B cell (primary cell): ENCODE measurements around the gene SGPL1. TPM values are rescaled to one million over a fixed set of nuclear protein-coding genes. Genes with fewer than 3 reads are reported as not detected.

Source experiments
- ATAC-seq: fragments of 200-7000 bp; cut with Tn5 transposase; one replicate; pipeline ENCODE4 v1.10.0; 2021; ENCODE audit warnings: low read depth, mild to moderate bottlenecking, moderate number of reproducible peaks, moderate library complexity
- CTCF ChIA-PET: fragments of 350-600 bp; sonication (Branson Sonifier 250); formaldehyde crosslinking; loops from one replicate; lab custom pipeline; 2021; ENCODE audit warnings: antibody characterized with exemption, inconsistent platforms; lab: Charles Lee
- POLR2A ChIA-PET: fragments of 350-600 bp; sonication (Branson Sonifier 250); formaldehyde crosslinking; loops from one replicate; lab custom pipeline; 2021; ENCODE audit warnings: antibody characterized with exemption; lab: Charles Lee
- DNase-seq: peaks from one replicate; pipeline ENCODE4 v3.0.0; 2013
- H2AFZ ChIP-seq: 2 replicates; pipeline ENCODE4 v1.6.1; 2012; ENCODE audit warnings: mild to moderate bottlenecking, low read depth, low read length; ENCODE audit not compliant: insufficient read depth, poor library complexity, severe bottlenecking
- H3K27ac ChIP-seq, 2 donors: 1 replicate in 1 of 2; 2 replicates in 1 of 2; pipeline ENCODE4 v1.5.1; 2012 to 2013; ENCODE audit warnings: low read length in 2 of 2, mild to moderate bottlenecking in 2 of 2, moderate library complexity in 1 of 2
- H3K27me3 ChIP-seq, 4 experiments: fragments of 200-600 bp in 1 of 4; sonication (generic) in 1 of 4; replicated peaks in 1 of 4; 1 replicate in 2 of 4; 2 replicates in 2 of 4; pipeline versions ENCODE4 v1.6.1 to v1.7.0; 2013 to 2016; ENCODE audit warnings: low read length in 3 of 4, mild to moderate bottlenecking in 2 of 4, mixed read lengths in 1 of 4, moderate library complexity in 1 of 4; ENCODE audit not compliant: insufficient read depth in 4 of 4, control insufficient read depth in 3 of 4; ENCODE audit errors: control extremely low read depth in 1 of 4
- H3K36me3 ChIP-seq, 2 experiments: replicated peaks in 1 of 2; 1 replicate in 1 of 2; 2 replicates in 1 of 2; pipeline versions ENCODE4 v1.6.1 to v1.7.1; 2013; ENCODE audit warnings: low read length in 1 of 2; ENCODE audit not compliant: insufficient read depth in 2 of 2, control insufficient read depth in 1 of 2; ENCODE audit errors: control extremely low read depth in 1 of 2, extremely low read depth in 1 of 2
- H3K4me1 ChIP-seq, 2 donors: fragments of 200-600 bp in 1 of 2; sonication (generic) in 1 of 2; 1 replicate in 1 of 2; 2 replicates in 1 of 2; pipeline versions ENCODE4 v1.5.1 to v1.6.1; 2013 to 2017; ENCODE audit warnings: low read length in 2 of 2; ENCODE audit not compliant: control insufficient read depth in 2 of 2, insufficient read depth in 2 of 2
- H3K4me2 ChIP-seq: replicated peaks from 2 replicates; pipeline ENCODE3; 2012; ENCODE audit warnings: mild to moderate bottlenecking, low read depth, low read length; ENCODE audit not compliant: poor library complexity, severe bottlenecking
- H3K4me3 ChIP-seq, 5 experiments: fragments of 200-600 bp in 1 of 5; sonication (generic) in 1 of 5; 1 replicate in 3 of 5; 2 replicates in 2 of 5; pipeline versions ENCODE4 v1.5.1 to v1.7.0; 2011 to 2016; ENCODE audit warnings: low read length in 4 of 5, mild to moderate bottlenecking in 4 of 5, low read depth in 2 of 5, control low read depth in 1 of 5, moderate library complexity in 1 of 5; ENCODE audit not compliant: insufficient read depth in 1 of 5; ENCODE audit errors: control extremely low read depth in 1 of 5, extremely low read depth in 1 of 5
- H3K79me2 ChIP-seq: fragments of 200-600 bp; sonication (generic); one replicate; pipeline ENCODE4 v1.6.0; 2016; ENCODE audit warnings: low read length; ENCODE audit not compliant: control insufficient read depth, insufficient read depth
- H3K9ac ChIP-seq: fragments of 200-600 bp; sonication (generic); 2 replicates; pipeline ENCODE4 v1.6.1; 2017; ENCODE audit warnings: mild to moderate bottlenecking, low read length, moderate library complexity
- H3K9me3 ChIP-seq, 3 donors: one replicate each; pipeline versions ENCODE4 v1.6.1 to v1.7.1; 2013; ENCODE audit warnings: low read length in 2 of 3; ENCODE audit not compliant: control insufficient read depth in 2 of 3, insufficient read depth in 1 of 3; ENCODE audit errors: control extremely low read depth in 1 of 3
- H4K20me1 ChIP-seq: 2 replicates; pipeline ENCODE4 v1.6.0; 2012; ENCODE audit warnings: mild to moderate bottlenecking, low read length; ENCODE audit not compliant: insufficient read depth, control insufficient read depth, poor library complexity, severe bottlenecking
- H3K27ac Mint-ChIP-seq: one replicate; pipeline ENCODE4 v1.8.0; 2021; ENCODE audit warnings: mixed read lengths
- H3K27me3 Mint-ChIP-seq: one replicate; pipeline ENCODE4 v1.8.0; 2021; ENCODE audit warnings: mixed read lengths
- H3K4me1 Mint-ChIP-seq: one replicate; pipeline ENCODE4 v1.8.0; 2021; ENCODE audit warnings: mixed read lengths
- H3K4me3 Mint-ChIP-seq: one replicate; pipeline ENCODE4 v1.8.0; 2021; ENCODE audit warnings: mixed read lengths
- H3K9me3 Mint-ChIP-seq: one replicate; pipeline ENCODE4 v1.8.0; 2022; ENCODE audit warnings: mixed read lengths; ENCODE audit not compliant: insufficient read depth
- CTCF ChIP-seq: fragments of 200-600 bp; IDR thresholded peaks from one replicate; pipeline ENCODE4 v1.8.0; 2022; ENCODE audit warnings: antibody characterized with exemption, mild to moderate bottlenecking
- EZH2 ChIP-seq: IDR thresholded peaks from 2 replicates; pipeline ENCODE4 v1.6.1; 2012; ENCODE audit warnings: borderline replicate concordance, low read depth, mild to moderate bottlenecking, moderate library complexity, low read length; ENCODE audit not compliant: insufficient read depth, poor library complexity, severe bottlenecking
- WGBS: methylation state at CpG from one replicate; pipeline ENCODE4 v1.1.5; 2013; ENCODE audit warnings: missing lambda C conversion rate; ENCODE audit not compliant: insufficient coverage; 5-methylcytosine and 5-hydroxymethylcytosine counted together
- intact Hi-C: fragments of 100-400 bp; cut with micrococcal nuclease; formaldehyde crosslinking; loops from one replicate; pipeline ENCODE4 v1.10.0; 2022
- polyA plus RNA-seq: library from polyadenylated mRNA; depleted of rRNA; stranded (reverse); fragments of >200 nt; gene quantifications from 2 replicates; pipeline ENCODE4 v1.2.3, GENCODE V29; 2012
- total RNA-seq, 2 donors: library from RNA; stranded (reverse); fragments of 120-200 nt in 1 of 2; gene quantifications; 1 replicate in 1 of 2; 2 replicates in 1 of 2; pipeline versions ENCODE4 v1.2.3 to v1.2.4, GENCODE V29; 2013 to 2022

Gene SGPL1
- total and polyA plus RNA-seq, 2 donors (not counting 1 experiment from before 2014, with no cell fraction given), result 9.1 to 46.2 TPM

DNA sequence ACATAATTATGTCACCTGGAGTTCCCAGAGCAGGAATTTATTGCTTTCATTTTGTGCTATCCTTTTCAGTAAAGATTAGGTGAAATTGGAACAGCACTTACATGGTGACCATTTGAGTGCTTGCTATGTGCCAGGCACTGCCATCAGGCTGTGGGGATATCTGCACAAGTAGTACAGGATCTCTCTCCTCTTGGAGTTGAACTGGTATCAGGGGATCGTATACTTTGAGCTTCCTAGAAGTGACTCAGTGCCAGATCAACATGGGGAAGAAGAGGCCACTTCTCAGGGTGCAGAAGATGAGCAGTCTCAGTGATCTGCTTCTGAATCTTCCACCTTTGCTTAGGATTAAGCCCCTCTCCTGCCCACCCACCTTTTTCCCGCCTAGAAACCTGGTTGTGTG is 29.5 kb downstream of the SGPL1 start:
- no peaks in the 10 kb centered on the region for H3K27me3 ChIP-seq
- WGBS, result 89% methylated on average over 1 of the region's 2 CpGs
- Mint-ChIP-seq H3K4me3 (no peak overlapping the region), H3K27ac (no peak overlapping the region), H3K4me1 (peaks cover 3% of the 10 kb centered on the region), H3K27me3 (no peaks in the 10 kb centered on the region), H3K9me3 (no peaks in the 10 kb centered on the region)
- H3K4me3 ChIP-seq, result no peak overlapping the region
- H3K9me3 ChIP-seq, result no peaks in the 10 kb centered on the region
- H3K9ac ChIP-seq, result no peak overlapping the region
- ATAC-seq (no peak), DNase-seq (no peak)
- no peak overlapping the region for H3K27ac ChIP-seq
- no peaks in the 10 kb centered on the region for H3K4me1 ChIP-seq
- H4K20me1 ChIP-seq, result no peaks in the 10 kb centered on the region
- TF ChIP-seq EZH2 (no peak), CTCF (no peak)
- intact Hi-C loops, result no loop called here
- H3K79me2 ChIP-seq, result no peaks in the 10 kb centered on the region
- peaks cover 2 to 25% of the 10 kb centered on the region in 2 experiments for H3K36me3 ChIP-seq
- H2AFZ ChIP-seq, result no peak overlapping the region
- H3K4me2 ChIP-seq, result no peak overlapping the region
- CTCF ChIA-PET, result no interaction called here
- POLR2A ChIA-PET, result no interaction called here

DNA sequence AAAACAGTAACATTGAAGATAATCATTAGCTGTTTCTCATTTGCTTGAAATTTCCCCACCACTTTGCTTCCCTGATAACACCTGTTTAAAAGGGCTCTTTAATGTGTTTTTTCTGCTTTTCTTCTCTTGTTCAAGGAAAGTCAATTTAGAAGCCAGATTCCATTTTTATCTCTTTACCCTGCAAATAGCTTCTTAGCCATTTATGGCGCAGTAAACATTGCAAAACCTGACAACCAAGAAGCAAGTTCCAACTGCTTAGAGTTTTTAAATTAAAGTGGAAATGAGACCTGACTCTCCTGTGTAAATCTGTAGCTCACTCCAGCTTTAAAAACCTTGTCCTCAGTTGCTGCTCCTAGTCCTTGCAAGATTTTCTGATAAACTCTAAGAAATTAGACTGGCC is 30.1 kb downstream of the SGPL1 start:
- peaks cover 1% of the 10 kb centered on the region for H3K4me1 Mint-ChIP-seq
- H3K4me3 Mint-ChIP-seq, result no peak overlapping the region
- Histone ChIP-seq H4K20me1 (no peaks in the 10 kb centered on the region), H3K9me3 (no peaks in the 10 kb centered on the region), H3K36me3 (peaks cover 2 to 25% of the 10 kb centered on the region in 2 experiments), H3K27ac (no peak overlapping the region), H2AFZ (no peak overlapping the region), H3K79me2 (no peaks in the 10 kb centered on the region), H3K4me1 (no peaks in the 10 kb centered on the region), H3K27me3 (no peaks in the 10 kb centered on the region), H3K4me2 (no peak overlapping the region), H3K4me3 (no peak overlapping the region), H3K9ac (no peak overlapping the region)
- intact Hi-C loops, result no loop called here
- ATAC-seq (no peak), DNase-seq (no peak)
- no peaks in the 10 kb centered on the region for H3K27me3 Mint-ChIP-seq
- no peak for TF ChIP-seq EZH2
- no peak for TF ChIP-seq CTCF
- no CpG with 5 or more reads among the region's 1 CpG for WGBS
- ChIA-PET POLR2A (no interaction called here), CTCF (interaction anchor here (1.0 kb wide), 1 partner anchor 16 kb away, joined by 3 read pairs; no protein-coding TSS in a partner anchor)
- no peaks in the 10 kb centered on the region for H3K9me3 Mint-ChIP-seq
- H3K27ac Mint-ChIP-seq, result no peak overlapping the region
